HepG2 (cell line): ENCODE measurements around the gene UBTFL1. TPM values are rescaled to one million over a fixed set of nuclear protein-coding genes. Genes with fewer than 3 reads are reported as not detected.
"Not testable (repeated sequence)": the region's sequence is repeated elsewhere in the genome, so short reads cannot be mapped to it uniquely, and the experiment has no call there.

Experiments used
- ATAC-seq: fragments of 200-7000 bp; cut with Tn5 transposase; 3 replicates; pipeline ENCODE4 v1.9.1; 2020; ENCODE audit warnings: mild to moderate bottlenecking, moderate library complexity
- BruUV-seq: library from RNA; stranded (reverse); fragments of 400-500 nt; replicated peaks from 2 replicates; lab custom pipeline; 2021; lab: Mats Ljungman, UMichigan
- CTCF ChIA-PET: fragments of 300-600 bp; formaldehyde crosslinking; extraction: SDS; loops from one replicate; lab custom pipeline; 2021; ENCODE audit warnings: low total read pairs, inconsistent platforms, low intra/inter-chr PET ratio; lab: Yijun Ruan, JAX
- POLR2A ChIA-PET: fragments of 350-600 bp; sonication (Branson Sonifier 250); formaldehyde crosslinking; loops from one replicate; lab custom pipeline; 2020; ENCODE audit warnings: antibody characterized with exemption, inconsistent platforms; lab: Yijun Ruan, JAX
- DNase-seq: peaks from one replicate; pipeline ENCODE4 v3.0.0-alpha.2; 2015; ENCODE audit warnings: low spot score
- FAIRE-seq: peaks from 3 replicates; lab custom pipeline; 2011; peaks lifted over from hg19 to GRCh38; lab: Jason Lieb, UNC
- H2AFZ ChIP-seq: one replicate; pipeline ENCODE4 v1.6.1; 2011; ENCODE audit warnings: low read length, inconsistent platforms
- H3K27ac ChIP-seq: fragments of 300-600 bp; 3 replicates; pipeline ENCODE4 v1.8.0; 2011; ENCODE audit warnings: mixed run types, mild to moderate bottlenecking, mixed read lengths, low read length, inconsistent platforms; ENCODE audit not compliant: insufficient read depth; ENCODE audit errors: extremely low read length
- H3K27me3 ChIP-seq, 2 experiments: fragments of 200-600 bp in 1 of 2; 2 replicates in 1 of 2; 3 replicates in 1 of 2; pipeline versions ENCODE4 v1.6.0 to v1.8.0; 2011; ENCODE audit warnings: low read length in 2 of 2, mild to moderate bottlenecking in 2 of 2, moderate library complexity in 2 of 2, inconsistent platforms in 1 of 2; ENCODE audit not compliant: insufficient read depth in 2 of 2, control insufficient read depth in 1 of 2
- H3K36me3 ChIP-seq, 2 experiments: fragments of 200-600 bp in 1 of 2; replicated peaks in 1 of 2; 2 replicates in 1 of 2; 3 replicates in 1 of 2; pipeline versions ENCODE4 v1.5.1 to v1.8.0; 2011; ENCODE audit warnings: low read length in 2 of 2, inconsistent platforms in 1 of 2; ENCODE audit not compliant: insufficient read depth in 2 of 2, control insufficient read depth in 1 of 2
- H3K4me1 ChIP-seq: 2 replicates; pipeline ENCODE4 v1.5.1; 2012; ENCODE audit warnings: low read length, inconsistent platforms; ENCODE audit not compliant: insufficient read depth
- H3K4me2 ChIP-seq: 2 replicates; pipeline ENCODE4 v1.6.0; 2011; ENCODE audit warnings: low read depth, low read length, inconsistent platforms
- H3K4me3 ChIP-seq, 3 experiments: fragments of 200-600 bp in 1 of 3; sonication (generic), shearing (Covaris generic) in 1 of 3; replicated peaks in 1 of 3; 2 replicates each; pipeline ENCODE4 v1.5.1; 2011 to 2016; ENCODE audit warnings: low read length in 3 of 3, inconsistent platforms in 2 of 3, low read depth in 2 of 3, mild to moderate bottlenecking in 2 of 3, control low read depth in 1 of 3, mixed read lengths in 1 of 3; ENCODE audit not compliant: insufficient read depth in 1 of 3
- H3K79me2 ChIP-seq: one replicate; pipeline ENCODE4 v1.6.1; 2011; ENCODE audit warnings: low read length, inconsistent platforms; ENCODE audit not compliant: insufficient read depth
- H3K9ac ChIP-seq: 2 replicates; pipeline ENCODE4 v1.6.0; 2011; ENCODE audit warnings: mild to moderate bottlenecking, low read depth, low read length, inconsistent platforms; ENCODE audit not compliant: insufficient read depth
- H3K9me3 ChIP-seq: 2 replicates; pipeline ENCODE4 v1.5.1; 2012; ENCODE audit warnings: mild to moderate bottlenecking, low read length
- H4K20me1 ChIP-seq: 2 replicates; pipeline ENCODE4 v1.6.0; 2011; ENCODE audit warnings: inconsistent platforms, mild to moderate bottlenecking, low read length, moderate library complexity; ENCODE audit not compliant: insufficient read depth
- WGBS: methylation state at CpG from one replicate; pipeline ENCODE4 v1.1.6; 2017; ENCODE audit warnings: low lambda C conversion rate; 5-methylcytosine and 5-hydroxymethylcytosine counted together
- in situ Hi-C: cut with HindIII; loops from 2 replicates; pipeline ENCODE4 v1.10.0; 2017; ENCODE audit warnings: low pct_unique_long_range_greater_than_20kb; ENCODE audit not compliant: extremely low pct_ligation_motif_present
- intact Hi-C: fragments of 100-400 bp; cut with micrococcal nuclease; formaldehyde crosslinking; loops from one replicate; pipeline ENCODE4 v1.10.0; 2022; ENCODE audit not compliant: unreplicated experiment
- polyA plus RNA-seq, 8 experiments: library from polyadenylated mRNA; depleted of rRNA in 3 of 8; stranded (reverse) in 7 of 8; unstranded in 1 of 8; fragments of >200 nt; fragmentation: Illumina TruSeq in 4 of 8; extraction: Trizol in 4 of 8; gene quantifications; 2 replicates each; pipeline versions ENCODE4 v1.2.1 to v1.2.3, GENCODE V29; 2011 to 2016; ENCODE audit warnings: low read depth in 4 of 8, missing spikeins in 1 of 8, mixed read lengths in 1 of 8; ENCODE audit not compliant: insufficient read depth in 1 of 8
- total RNA-seq, 5 experiments: library from RNA; depleted of rRNA; stranded (reverse); fragments of >200 nt; fragmentation: Illumina TruSeq; extraction: Trizol; gene quantifications; 2 replicates each; pipeline ENCODE4 v1.2.3, GENCODE V29; 2016; ENCODE audit warnings: low read depth in 1 of 5

The UBTFL1 gene
- total and polyA plus RNA-seq, 2 of the 13 experiments (the other 11 are each of a cell fraction or from before 2014, with no cell fraction given): not detected

- H2AFZ ChIP-seq, H3K79me2 ChIP-seq, H3K9ac ChIP-seq, BruUV-seq, ATAC-seq, H4K20me1 ChIP-seq, DNase-seq, intact Hi-C loops, POLR2A ChIA-PET, H3K4me3 ChIP-seq, H3K27ac ChIP-seq, H3K4me1 ChIP-seq, FAIRE-seq, H3K4me2 ChIP-seq, H3K9me3 ChIP-seq, CTCF ChIA-PET, H3K27me3 ChIP-seq, H3K36me3 ChIP-seq, in situ Hi-C loops: not testable (repeated sequence)
- 75% methylated on average over 15 of the region's 28 CpGs for WGBS
Observed at GRCh38 chr11:90053545-90053944, 32.2 kb upstream of the UBTFL1 start.

- POLR2A ChIA-PET, H4K20me1 ChIP-seq, H3K4me3 ChIP-seq, BruUV-seq, in situ Hi-C loops, H2AFZ ChIP-seq, H3K9me3 ChIP-seq, DNase-seq, intact Hi-C loops, FAIRE-seq, H3K36me3 ChIP-seq, H3K79me2 ChIP-seq, H3K4me2 ChIP-seq, CTCF ChIA-PET, H3K27me3 ChIP-seq, ATAC-seq, H3K4me1 ChIP-seq, H3K27ac ChIP-seq, H3K9ac ChIP-seq: not testable (repeated sequence)
- WGBS: no CpG with 5 or more reads among the region's 2 CpGs
Observed at GRCh38 chr11:90088731-90089130, 3.0 kb downstream of the UBTFL1 start.

GRCh38 chr11:90095230-90095924, 9.6 kb downstream of the UBTFL1 start:
- H3K4me1 ChIP-seq, DNase-seq, H2AFZ ChIP-seq, H3K27ac ChIP-seq, BruUV-seq, H3K36me3 ChIP-seq, CTCF ChIA-PET, H3K9me3 ChIP-seq, intact Hi-C loops, H4K20me1 ChIP-seq, H3K4me2 ChIP-seq, FAIRE-seq, ATAC-seq, POLR2A ChIA-PET, H3K9ac ChIP-seq, H3K27me3 ChIP-seq, H3K79me2 ChIP-seq, H3K4me3 ChIP-seq, in situ Hi-C loops: not testable (repeated sequence)
- WGBS: 62% methylated on average over 6 of the region's 28 CpGs

GRCh38 chr11:90098261-90098660, 12.5 kb downstream of the UBTFL1 start:
- in situ Hi-C loops, DNase-seq, H3K27ac ChIP-seq, intact Hi-C loops, POLR2A ChIA-PET, H3K4me3 ChIP-seq, CTCF ChIA-PET, H3K9ac ChIP-seq, H3K79me2 ChIP-seq, H3K9me3 ChIP-seq, H4K20me1 ChIP-seq, H2AFZ ChIP-seq, H3K27me3 ChIP-seq, BruUV-seq, FAIRE-seq, H3K4me1 ChIP-seq, ATAC-seq, H3K4me2 ChIP-seq, H3K36me3 ChIP-seq: not testable (repeated sequence)
- 24% methylated on average over 4 of the region's 4 CpGs for WGBS
